HL-60 (cell line): ENCODE data around the gene DYSF.

Experiments
- DNase-seq, 2 experiments: peaks; one replicate each; pipeline ENCODE4 v3.0.0-alpha.2; 2010 to 2020; ENCODE audit warnings: low read depth in 1 of 2, low spot score in 1 of 2
- H3K27ac ChIP-seq: fragments of 250-450 bp; sonication (Bioruptor Pico); replicated peaks from 2 replicates; pipeline ENCODE4 v1.5.1; 2020; ENCODE audit warnings: mild to moderate bottlenecking, moderate library complexity
- H3K27me3 ChIP-seq: fragments of 250-450 bp; sonication (Bioruptor Pico); 2 replicates; pipeline ENCODE4 v1.5.1; 2021; ENCODE audit warnings: mild to moderate bottlenecking, moderate library complexity; ENCODE audit not compliant: insufficient read depth, poor library complexity, severe bottlenecking
- H3K4me3 ChIP-seq: replicated peaks from 2 replicates; pipeline ENCODE4 v1.5.1; 2011; ENCODE audit warnings: mild to moderate bottlenecking, control low read depth, low read length; ENCODE audit not compliant: insufficient read depth
- CTCF ChIP-seq: IDR thresholded peaks from one replicate; pipeline ENCODE4 v1.5.1; 2011; ENCODE audit warnings: low read length, control low read depth, inconsistent platforms; ENCODE audit not compliant: insufficient read depth
- GABPA ChIP-seq: IDR thresholded peaks from 2 replicates; pipeline ENCODE4 v1.6.1; 2012; ENCODE audit warnings: low read depth
- POLR2AphosphoS5 ChIP-seq: IDR thresholded peaks from 2 replicates; pipeline ENCODE4 v1.6.1; 2012; ENCODE audit warnings: low read depth
- REST ChIP-seq: IDR thresholded peaks from 2 replicates; pipeline ENCODE4 v1.6.1; 2012; ENCODE audit warnings: low read depth; ENCODE audit not compliant: insufficient replicate concordance
- SPI1 ChIP-seq: IDR thresholded peaks from 2 replicates; pipeline ENCODE4 v1.6.1; 2012; ENCODE audit warnings: low read depth, mild to moderate bottlenecking, borderline replicate concordance

The DYSF gene

GRCh38 chr2:71637736-71638135, 184.4 kb downstream of the DYSF start:
- TF ChIP-seq GABPA, result no peak
- no peak for TF ChIP-seq POLR2AphosphoS5
- TF ChIP-seq SPI1, result no peak
- no peak for TF ChIP-seq REST
- no peak for TF ChIP-seq CTCF
- no peak for DNase-seq
- Histone ChIP-seq H3K27me3 (no peaks in the 10 kb centered on the region), H3K27ac (no peak overlapping the region), H3K4me3 (no peak overlapping the region)

GRCh38 chr2:71639735-71640134, 186.4 kb downstream of the DYSF start:
- no peak for TF ChIP-seq SPI1
- Histone ChIP-seq H3K4me3 (no peak overlapping the region), H3K27me3 (no peaks in the 10 kb centered on the region), H3K27ac (no peak overlapping the region)
- DNase-seq, result no peak

- TF ChIP-seq POLR2AphosphoS5, result no peak
- TF ChIP-seq SPI1, result no peak
- TF ChIP-seq REST, result no peak
- no peak for TF ChIP-seq CTCF
- no peak for TF ChIP-seq GABPA
- H3K27ac ChIP-seq, result no peak overlapping the region
- no peaks in the 10 kb centered on the region for H3K27me3 ChIP-seq
- H3K4me3 ChIP-seq, result no peak overlapping the region
- DNase-seq, result no peak
Measured at GRCh38 chr2:71640489-71640888, 187.1 kb downstream of the DYSF start.

- DNase-seq, result no peak
- no peak overlapping the region for H3K27ac ChIP-seq
- H3K27me3 ChIP-seq, result peaks cover 3% of the 10 kb centered on the region
- no peak overlapping the region for H3K4me3 ChIP-seq
- no peak for TF ChIP-seq CTCF
Measured at GRCh38 chr2:71643674-71644357, 190.5 kb downstream of the DYSF start.
